Measurements from ENCODE around the gene DCAF11. TPM values are rescaled to one million over a fixed set of nuclear protein-coding genes. Genes with fewer than 3 reads are reported as not detected.

Gene DCAF11
- total and polyA plus RNA-seq, 2 of the 13 experiments (the other 11 are each of a cell fraction or from before 2014, with no cell fraction given): 150 to 257 TPM

DNA sequence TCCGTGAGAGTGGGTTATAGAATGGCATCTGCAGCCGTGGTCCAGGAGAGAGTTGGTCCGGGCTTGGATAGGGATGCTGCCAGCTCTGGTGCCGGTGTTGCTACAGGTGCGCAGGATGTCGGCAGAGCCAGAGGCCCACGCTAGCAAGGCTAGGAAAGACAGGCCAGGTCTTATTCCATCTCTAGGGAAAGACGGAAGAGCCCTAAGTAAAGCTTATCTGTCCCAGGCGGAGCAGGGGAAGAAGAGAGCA, 20.9 kb downstream of the DCAF11 start (continued):
- TF ChIP-seq, protein P1, sequence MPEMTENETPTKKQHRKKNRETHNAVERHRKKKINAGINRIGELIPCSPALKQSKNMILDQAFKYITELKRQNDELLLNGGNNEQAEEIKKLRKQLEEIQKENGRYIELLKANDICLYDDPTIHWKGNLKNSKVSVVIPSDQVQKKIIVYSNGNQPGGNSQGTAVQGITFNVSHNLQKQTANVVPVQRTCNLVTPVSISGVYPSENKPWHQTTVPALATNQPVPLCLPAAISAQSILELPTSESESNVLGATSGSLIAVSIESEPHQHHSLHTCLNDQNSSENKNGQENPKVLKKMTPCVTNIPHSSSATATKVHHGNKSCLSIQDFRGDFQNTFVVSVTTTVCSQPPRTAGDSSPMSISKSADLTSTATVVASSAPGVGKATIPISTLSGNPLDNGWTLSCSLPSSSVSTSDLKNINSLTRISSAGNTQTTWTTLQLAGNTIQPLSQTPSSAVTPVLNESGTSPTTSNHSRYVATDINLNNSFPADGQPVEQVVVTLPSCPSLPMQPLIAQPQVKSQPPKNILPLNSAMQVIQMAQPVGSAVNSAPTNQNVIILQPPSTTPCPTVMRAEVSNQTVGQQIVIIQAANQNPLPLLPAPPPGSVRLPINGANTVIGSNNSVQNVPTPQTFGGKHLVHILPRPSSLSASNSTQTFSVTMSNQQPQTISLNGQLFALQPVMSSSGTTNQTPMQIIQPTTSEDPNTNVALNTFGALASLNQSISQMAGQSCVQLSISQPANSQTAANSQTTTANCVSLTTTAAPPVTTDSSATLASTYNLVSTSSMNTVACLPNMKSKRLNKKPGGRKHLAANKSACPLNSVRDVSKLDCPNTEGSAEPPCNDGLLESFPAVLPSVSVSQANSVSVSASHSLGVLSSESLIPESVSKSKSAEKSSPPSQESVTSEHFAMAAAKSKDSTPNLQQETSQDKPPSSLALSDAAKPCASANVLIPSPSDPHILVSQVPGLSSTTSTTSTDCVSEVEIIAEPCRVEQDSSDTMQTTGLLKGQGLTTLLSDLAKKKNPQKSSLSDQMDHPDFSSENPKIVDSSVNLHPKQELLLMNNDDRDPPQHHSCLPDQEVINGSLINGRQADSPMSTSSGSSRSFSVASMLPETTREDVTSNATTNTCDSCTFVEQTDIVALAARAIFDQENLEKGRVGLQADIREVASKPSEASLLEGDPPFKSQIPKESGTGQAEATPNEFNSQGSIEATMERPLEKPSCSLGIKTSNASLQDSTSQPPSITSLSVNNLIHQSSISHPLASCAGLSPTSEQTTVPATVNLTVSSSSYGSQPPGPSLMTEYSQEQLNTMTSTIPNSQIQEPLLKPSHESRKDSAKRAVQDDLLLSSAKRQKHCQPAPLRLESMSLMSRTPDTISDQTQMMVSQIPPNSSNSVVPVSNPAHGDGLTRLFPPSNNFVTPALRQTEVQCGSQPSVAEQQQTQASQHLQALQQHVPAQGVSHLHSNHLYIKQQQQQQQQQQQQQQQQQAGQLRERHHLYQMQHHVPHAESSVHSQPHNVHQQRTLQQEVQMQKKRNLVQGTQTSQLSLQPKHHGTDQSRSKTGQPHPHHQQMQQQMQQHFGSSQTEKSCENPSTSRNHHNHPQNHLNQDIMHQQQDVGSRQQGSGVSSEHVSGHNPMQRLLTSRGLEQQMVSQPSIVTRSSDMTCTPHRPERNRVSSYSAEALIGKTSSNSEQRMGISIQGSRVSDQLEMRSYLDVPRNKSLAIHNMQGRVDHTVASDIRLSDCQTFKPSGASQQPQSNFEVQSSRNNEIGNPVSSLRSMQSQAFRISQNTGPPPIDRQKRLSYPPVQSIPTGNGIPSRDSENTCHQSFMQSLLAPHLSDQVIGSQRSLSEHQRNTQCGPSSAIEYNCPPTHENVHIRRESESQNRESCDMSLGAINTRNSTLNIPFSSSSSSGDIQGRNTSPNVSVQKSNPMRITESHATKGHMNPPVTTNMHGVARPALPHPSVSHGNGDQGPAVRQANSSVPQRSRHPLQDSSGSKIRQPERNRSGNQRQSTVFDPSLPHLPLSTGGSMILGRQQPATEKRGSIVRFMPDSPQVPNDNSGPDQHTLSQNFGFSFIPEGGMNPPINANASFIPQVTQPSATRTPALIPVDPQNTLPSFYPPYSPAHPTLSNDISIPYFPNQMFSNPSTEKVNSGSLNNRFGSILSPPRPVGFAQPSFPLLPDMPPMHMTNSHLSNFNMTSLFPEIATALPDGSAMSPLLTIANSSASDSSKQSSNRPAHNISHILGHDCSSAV (CRISPR knock-in tag; IDR thresholded peaks at IDR 0.05; ENCODE audit: borderline replicate concordance): peak; percentile 34; the same call in 1 of the 2 replicates
- TF ChIP-seq ZNF160 (CRISPR knock-in tag; IDR thresholded peaks at IDR 0.05) (0 out of 2 replicates have a peak, but pooled peaks have one; percentile 20), ZMYM2 (CRISPR knock-in tag; IDR thresholded peaks at IDR 0.05) (no peak), ZFP36L1 (CRISPR knock-in tag; IDR thresholded peaks at IDR 0.05) (no peak), MIXL1 (CRISPR knock-in tag; IDR thresholded peaks at IDR 0.05) (no peak), ZNF83 (CRISPR knock-in tag; IDR thresholded peaks at IDR 0.05; ENCODE audit: borderline replicate concordance) (peak; percentile 57; the same call in 1 of the 2 replicates), ZNF781 (CRISPR knock-in tag; IDR thresholded peaks at IDR 0.05; ENCODE audit: borderline replicate concordance, not compliant biosample characterization) (peak; percentile 87), ZFP37 (CRISPR knock-in tag; IDR thresholded peaks at IDR 0.05; ENCODE audit: borderline replicate concordance) (no peak), NCOA1 (CRISPR knock-in tag; IDR thresholded peaks at IDR 0.05) (no peak), TSC22D2 (CRISPR knock-in tag; IDR thresholded peaks at IDR 0.05; ENCODE audit: borderline replicate concordance) (no peak), HNRNPK (IDR thresholded peaks at IDR 0.05; ENCODE audit: low read depth, low read length, poor library complexity, severe bottlenecking) (no peak), MTA1 (CRISPR knock-in tag; IDR thresholded peaks at IDR 0.05; ENCODE audit: borderline replicate concordance) (no peak), CCDC6 (CRISPR knock-in tag; IDR thresholded peaks at IDR 0.05) (no peak), ZBTB8A (CRISPR knock-in tag; IDR thresholded peaks at IDR 0.05; ENCODE audit: borderline replicate concordance, low read depth) (no peak), IRX3 (CRISPR knock-in tag; IDR thresholded peaks at IDR 0.05; ENCODE audit: borderline replicate concordance, low read depth) (0 out of 2 replicates have a peak, but pooled peaks have one; percentile 7), ZNF619 (CRISPR knock-in tag; IDR thresholded peaks at IDR 0.05) (peak; percentile 11; the same call in 1 of the 2 replicates), ATRX (CRISPR knock-in tag; IDR thresholded peaks at IDR 0.05; ENCODE audit: borderline replicate concordance) (peak; percentile 94; the same call in 1 of the 2 replicates), THAP11 (CRISPR knock-in tag; IDR thresholded peaks at IDR 0.05) (no peak), RNF2 (conservative IDR thresholded peaks at IDR 0.05; ENCODE audit: low read depth) (no peak), ZNF572 (CRISPR knock-in tag; IDR thresholded peaks at IDR 0.05) (no peak)
- TF ChIP-seq, protein P2, sequence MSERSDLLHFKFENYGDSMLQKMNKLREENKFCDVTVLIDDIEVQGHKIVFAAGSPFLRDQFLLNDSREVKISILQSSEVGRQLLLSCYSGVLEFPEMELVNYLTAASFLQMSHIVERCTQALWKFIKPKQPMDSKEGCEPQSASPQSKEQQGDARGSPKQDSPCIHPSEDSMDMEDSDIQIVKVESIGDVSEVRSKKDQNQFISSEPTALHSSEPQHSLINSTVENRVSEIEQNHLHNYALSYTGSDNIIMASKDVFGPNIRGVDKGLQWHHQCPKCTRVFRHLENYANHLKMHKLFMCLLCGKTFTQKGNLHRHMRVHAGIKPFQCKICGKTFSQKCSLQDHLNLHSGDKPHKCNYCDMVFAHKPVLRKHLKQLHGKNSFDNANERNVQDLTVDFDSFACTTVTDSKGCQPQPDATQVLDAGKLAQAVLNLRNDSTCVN (CRISPR knock-in tag; IDR thresholded peaks at IDR 0.05; ENCODE audit: borderline replicate concordance): no peak
- TF ChIP-seq, protein P3, sequence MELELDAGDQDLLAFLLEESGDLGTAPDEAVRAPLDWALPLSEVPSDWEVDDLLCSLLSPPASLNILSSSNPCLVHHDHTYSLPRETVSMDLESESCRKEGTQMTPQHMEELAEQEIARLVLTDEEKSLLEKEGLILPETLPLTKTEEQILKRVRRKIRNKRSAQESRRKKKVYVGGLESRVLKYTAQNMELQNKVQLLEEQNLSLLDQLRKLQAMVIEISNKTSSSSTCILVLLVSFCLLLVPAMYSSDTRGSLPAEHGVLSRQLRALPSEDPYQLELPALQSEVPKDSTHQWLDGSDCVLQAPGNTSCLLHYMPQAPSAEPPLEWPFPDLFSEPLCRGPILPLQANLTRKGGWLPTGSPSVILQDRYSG (CRISPR knock-in tag; IDR thresholded peaks at IDR 0.05): no peak
